ENCODE data around the gene RYR3. TPM values are rescaled to one million over a fixed set of nuclear protein-coding genes. Genes with fewer than 3 reads are reported as not detected.

Gene RYR3
- total RNA-seq, 1 donor from 2014 or later, result 0.07 TPM

DNA sequence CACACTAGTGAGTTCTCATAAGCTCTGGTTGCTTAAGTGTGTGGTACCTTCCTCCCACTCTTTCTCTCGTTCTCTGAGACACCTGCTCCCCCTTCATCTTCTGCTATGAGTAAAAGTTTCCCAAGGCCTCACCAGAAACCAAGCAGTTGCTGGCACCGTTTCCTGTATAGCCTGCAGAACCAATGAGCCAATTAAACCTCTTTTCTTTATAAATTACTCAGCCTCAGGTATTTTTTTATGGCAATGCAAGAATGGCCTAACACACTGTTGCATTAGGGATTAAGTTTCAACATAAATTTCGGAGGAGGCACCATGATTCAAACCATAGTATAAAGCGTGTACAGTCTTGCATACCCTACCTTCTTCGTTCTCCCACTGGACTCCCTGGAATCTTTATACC, 405.3 kb downstream of the RYR3 start:
- no peaks in the 10 kb centered on the region for H3K27me3 Mint-ChIP-seq (ENCODE audit: low read depth)
- peaks cover 3% of the 10 kb centered on the region for H3K4me1 Mint-ChIP-seq (ENCODE audit: low read depth)
- no peak for DNase-seq (ENCODE audit: low spot score)
- H3K4me3 Mint-ChIP-seq (ENCODE audit: unreplicated experiment), result no peak overlapping the region
- H3K9me3 Mint-ChIP-seq (ENCODE audit: low read depth), result peaks cover 8% of the 10 kb centered on the region
- no peaks in the 10 kb centered on the region for H3K36me3 Mint-ChIP-seq (ENCODE audit: low read depth)
- TF ChIP-seq, protein P1, sequence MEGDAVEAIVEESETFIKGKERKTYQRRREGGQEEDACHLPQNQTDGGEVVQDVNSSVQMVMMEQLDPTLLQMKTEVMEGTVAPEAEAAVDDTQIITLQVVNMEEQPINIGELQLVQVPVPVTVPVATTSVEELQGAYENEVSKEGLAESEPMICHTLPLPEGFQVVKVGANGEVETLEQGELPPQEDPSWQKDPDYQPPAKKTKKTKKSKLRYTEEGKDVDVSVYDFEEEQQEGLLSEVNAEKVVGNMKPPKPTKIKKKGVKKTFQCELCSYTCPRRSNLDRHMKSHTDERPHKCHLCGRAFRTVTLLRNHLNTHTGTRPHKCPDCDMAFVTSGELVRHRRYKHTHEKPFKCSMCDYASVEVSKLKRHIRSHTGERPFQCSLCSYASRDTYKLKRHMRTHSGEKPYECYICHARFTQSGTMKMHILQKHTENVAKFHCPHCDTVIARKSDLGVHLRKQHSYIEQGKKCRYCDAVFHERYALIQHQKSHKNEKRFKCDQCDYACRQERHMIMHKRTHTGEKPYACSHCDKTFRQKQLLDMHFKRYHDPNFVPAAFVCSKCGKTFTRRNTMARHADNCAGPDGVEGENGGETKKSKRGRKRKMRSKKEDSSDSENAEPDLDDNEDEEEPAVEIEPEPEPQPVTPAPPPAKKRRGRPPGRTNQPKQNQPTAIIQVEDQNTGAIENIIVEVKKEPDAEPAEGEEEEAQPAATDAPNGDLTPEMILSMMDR (IDR thresholded peaks at IDR 0.05), result no peak
- H3K27ac Mint-ChIP-seq (ENCODE audit: unreplicated experiment), result no peak overlapping the region

DNA sequence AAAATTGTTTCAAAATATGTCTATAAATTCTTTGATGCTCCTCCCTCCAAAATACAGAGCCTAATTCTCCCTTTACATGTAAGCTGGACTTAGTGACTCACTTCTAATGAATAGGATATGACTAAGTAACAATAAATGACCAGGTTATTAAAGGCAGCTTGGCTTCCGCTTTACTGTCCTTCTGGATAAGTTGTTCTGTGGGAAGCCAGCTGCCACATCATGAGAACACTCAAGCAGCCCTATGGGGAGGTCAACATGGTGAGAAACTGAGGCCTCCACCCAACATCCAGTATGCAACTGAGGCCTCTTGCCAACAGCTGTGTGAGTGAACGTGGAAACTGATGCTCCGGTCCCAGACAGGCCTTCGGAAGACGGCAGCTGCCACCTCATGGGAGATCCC, 410.2 kb downstream of the RYR3 start:
- peak overlapping the region; percentile 53 for H3K27ac Mint-ChIP-seq (ENCODE audit: unreplicated experiment)
- DNase-seq (ENCODE audit: low spot score), result no peak
- H3K27me3 Mint-ChIP-seq (ENCODE audit: low read depth), result no peaks in the 10 kb centered on the region
- peaks cover 4% of the 10 kb centered on the region for H3K4me1 Mint-ChIP-seq (ENCODE audit: low read depth)
- TF ChIP-seq, protein P1 (IDR thresholded peaks at IDR 0.05), result no peak
- H3K4me3 Mint-ChIP-seq (ENCODE audit: unreplicated experiment), result no peak overlapping the region
- H3K9me3 Mint-ChIP-seq (ENCODE audit: low read depth), result no peaks in the 10 kb centered on the region
- no peaks in the 10 kb centered on the region for H3K36me3 Mint-ChIP-seq (ENCODE audit: low read depth)

DNA sequence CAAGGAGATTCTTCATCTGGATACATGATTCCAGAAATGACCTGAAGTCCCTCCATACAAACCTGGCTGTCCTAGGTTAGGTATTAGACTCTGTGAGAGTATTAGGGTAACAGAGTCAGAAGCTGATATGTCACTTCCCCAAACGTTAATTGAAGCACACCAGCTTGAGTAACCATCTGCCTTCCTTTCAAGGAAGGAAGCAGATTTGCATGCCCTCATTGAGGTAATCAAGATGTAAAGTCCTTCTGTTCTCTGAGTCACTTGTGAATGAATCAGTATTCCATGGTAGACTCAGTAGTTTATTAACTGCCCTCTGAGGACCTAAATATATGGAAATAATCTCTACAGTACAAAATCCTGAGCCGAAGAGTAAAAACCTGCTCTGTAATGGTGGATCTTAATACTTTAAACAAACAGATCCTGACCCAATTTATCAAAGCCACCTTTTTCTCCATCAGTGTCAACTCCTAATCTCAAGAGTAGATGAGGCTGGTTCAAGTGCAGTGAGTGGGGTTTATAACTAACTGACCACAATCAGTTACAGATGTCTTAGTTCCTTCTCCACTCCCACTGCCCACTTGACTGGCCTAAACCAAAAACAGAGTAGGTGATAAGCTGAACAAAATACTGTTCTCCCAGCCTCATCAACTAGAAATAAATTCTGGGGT, 411.4 kb downstream of the RYR3 start:
- no peak for DNase-seq (ENCODE audit: low spot score)
- Mint-ChIP-seq H3K27me3 (ENCODE audit: low read depth) (no peaks in the 10 kb centered on the region), H3K4me3 (ENCODE audit: unreplicated experiment) (no peak overlapping the region)

DNA sequence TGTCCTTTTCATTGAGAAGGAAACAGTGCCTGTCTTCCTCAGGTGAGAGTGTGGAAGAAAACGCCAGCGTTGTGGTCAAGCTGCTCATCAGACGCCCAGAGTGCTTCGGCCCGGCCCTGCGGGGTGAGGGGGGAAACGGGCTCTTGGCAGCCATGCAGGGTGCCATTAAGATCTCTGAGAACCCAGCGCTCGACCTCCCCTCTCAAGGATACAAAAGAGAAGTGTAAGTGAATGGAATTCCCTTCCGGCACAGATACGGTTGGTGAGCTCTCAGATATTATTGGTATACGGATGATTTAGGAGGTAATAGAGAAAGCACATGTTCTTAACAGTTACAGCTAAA, 411.9 kb downstream of the RYR3 start:
- no peaks in the 10 kb centered on the region for H3K36me3 Mint-ChIP-seq (ENCODE audit: low read depth)
- no peaks in the 10 kb centered on the region for H3K27me3 Mint-ChIP-seq (ENCODE audit: low read depth)
- TF ChIP-seq, protein P1 (IDR thresholded peaks at IDR 0.05), result no peak
- DNase-seq (ENCODE audit: low spot score), result no peak
- H3K4me1 Mint-ChIP-seq (ENCODE audit: low read depth), result peaks cover 4% of the 10 kb centered on the region
- no peak overlapping the region for H3K4me3 Mint-ChIP-seq (ENCODE audit: unreplicated experiment)
- no peak overlapping the region for H3K27ac Mint-ChIP-seq (ENCODE audit: unreplicated experiment)
- no peaks in the 10 kb centered on the region for H3K9me3 Mint-ChIP-seq (ENCODE audit: low read depth)

More for the DNA sequence above, 411.4 kb downstream of the RYR3 start:
- TF ChIP-seq, protein P1 (IDR thresholded peaks at IDR 0.05), result no peak
- H3K9me3 Mint-ChIP-seq (ENCODE audit: low read depth), result no peaks in the 10 kb centered on the region
- no peaks in the 10 kb centered on the region for H3K36me3 Mint-ChIP-seq (ENCODE audit: low read depth)
- H3K27ac Mint-ChIP-seq (ENCODE audit: unreplicated experiment), result no peak overlapping the region
- H3K4me1 Mint-ChIP-seq (ENCODE audit: low read depth), result peaks cover 4% of the 10 kb centered on the region

DNA sequence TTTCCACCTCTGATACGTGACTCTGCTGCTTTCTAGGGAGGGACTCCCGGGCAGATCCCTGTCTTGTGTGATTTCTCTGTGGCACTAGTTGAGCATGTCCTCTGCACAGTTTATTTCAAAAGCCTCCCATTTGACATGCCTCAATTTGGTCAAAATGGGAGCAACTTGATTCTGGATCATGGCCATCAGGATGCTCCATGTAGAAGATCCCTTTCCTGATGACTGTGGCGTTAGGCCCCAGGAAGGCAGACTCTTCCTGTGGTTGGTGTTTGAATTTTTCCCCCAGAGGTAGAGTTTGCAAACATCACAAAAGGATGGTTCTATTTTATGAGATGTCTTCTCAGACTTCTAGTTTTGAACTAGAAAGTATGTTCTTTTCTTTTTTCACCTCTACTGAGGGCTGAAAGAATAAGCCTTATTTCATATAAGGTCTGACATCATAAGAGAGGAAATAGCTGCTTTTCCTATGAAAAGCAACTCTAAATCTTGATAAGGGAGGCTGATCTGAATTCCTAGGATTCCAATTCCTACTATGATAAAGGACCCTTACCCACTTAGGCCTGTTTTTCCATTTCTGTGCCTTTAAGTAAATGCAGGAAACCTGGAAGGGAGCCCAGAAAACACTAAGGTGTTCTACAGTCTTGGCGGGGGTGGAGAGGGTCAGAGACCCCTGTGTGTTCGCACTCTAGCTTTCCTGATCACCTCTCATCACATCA, 413.7 kb downstream of the RYR3 start:
- no peak overlapping the region for H3K4me3 Mint-ChIP-seq (ENCODE audit: unreplicated experiment)
- no peak overlapping the region for H3K27ac Mint-ChIP-seq (ENCODE audit: unreplicated experiment)
- H3K9me3 Mint-ChIP-seq (ENCODE audit: low read depth), result no peaks in the 10 kb centered on the region
- no peaks in the 10 kb centered on the region for H3K36me3 Mint-ChIP-seq (ENCODE audit: low read depth)
- peaks cover 4% of the 10 kb centered on the region for H3K4me1 Mint-ChIP-seq (ENCODE audit: low read depth)
- no peak for DNase-seq (ENCODE audit: low spot score)
- no peaks in the 10 kb centered on the region for H3K27me3 Mint-ChIP-seq (ENCODE audit: low read depth)
- TF ChIP-seq, protein P1 (IDR thresholded peaks at IDR 0.05), result no peak

Measured in chondrocyte (in vitro differentiated cells).